Measurements from ENCODE around the gene KLHL30. TPM values are rescaled to one million over a fixed set of nuclear protein-coding genes. Genes with fewer than 3 reads are reported as not detected.

KLHL30 gene
- total RNA-seq, 1 donor from 2014 or later = not detected

GRCh38 chr2:238131761-238132462, 6.6 kb upstream of the KLHL30 start:
- no peak for DNase-seq

- DNase-seq = no peak
Observed at GRCh38 chr2:238132463-238133450, 5.7 kb upstream of the KLHL30 start.

- DNase-seq = no peak
Observed at GRCh38 chr2:238133499-238134392, 4.7 kb upstream of the KLHL30 start.

GRCh38 chr2:238134393-238134785, 4.1 kb upstream of the KLHL30 start:
- no peak for DNase-seq

GRCh38 chr2:238135601-238136150, 2.8 kb upstream of the KLHL30 start:
- DNase-seq = no peak

GRCh38 chr2:238136820-238137537, 1.5 kb upstream of the KLHL30 start:
- DNase-seq = peak; percentile 15

- DNase-seq = no peak
Observed at GRCh38 chr2:238137885-238138284, 583 bp upstream of the KLHL30 start.

- DNase-seq = peak; percentile 35
Observed at GRCh38 chr2:238139196-238140039, 950 bp downstream of the KLHL30 start.

GRCh38 chr2:238140040-238140439, 1.6 kb downstream of the KLHL30 start:
- no peak for DNase-seq

GRCh38 chr2:238140721-238141540, 2.5 kb downstream of the KLHL30 start:
- DNase-seq = no peak

- peak; percentile 26 for DNase-seq
Observed at GRCh38 chr2:238141541-238142318, 3.3 kb downstream of the KLHL30 start.

GRCh38 chr2:238142382-238143205, 4.1 kb downstream of the KLHL30 start:
- no peak for DNase-seq

- peak; percentile 34 for DNase-seq
Observed at GRCh38 chr2:238143239-238143951, 4.9 kb downstream of the KLHL30 start.

- DNase-seq = no peak
Observed at GRCh38 chr2:238144262-238144661, 5.8 kb downstream of the KLHL30 start.

GRCh38 chr2:238145046-238145445, 6.6 kb downstream of the KLHL30 start:
- no peak for DNase-seq

- DNase-seq = no peak
Observed at GRCh38 chr2:238145851-238146250, 7.4 kb downstream of the KLHL30 start.

- DNase-seq = no peak
Observed at GRCh38 chr2:238146884-238147544, 8.5 kb downstream of the KLHL30 start.

Data from dermis blood vessel endothelial cell (primary cell).